Fibroblast of lung (primary cell): ENCODE measurements around the gene ESRRB. TPM values are rescaled to one million over a fixed set of nuclear protein-coding genes. Genes with fewer than 3 reads are reported as not detected.

ENCODE experiments used
- DNase-seq, 2 donors: peaks; one replicate each; pipeline versions ENCODE4 v3.0.0 to v3.0.0-alpha.2; 2010; ENCODE audit warnings: low read depth in 2 of 2
- H2AFZ ChIP-seq: 2 replicates; pipeline ENCODE4 v1.5.1; 2012; ENCODE audit warnings: low read length, control low read depth, inconsistent platforms
- H3K27ac ChIP-seq: 2 replicates; pipeline ENCODE4 v1.5.1; 2011; ENCODE audit warnings: low read length, control low read depth; ENCODE audit not compliant: insufficient read depth
- H3K27me3 ChIP-seq: 2 replicates; pipeline ENCODE4 v1.5.1; 2011; ENCODE audit warnings: mild to moderate bottlenecking, low read length; ENCODE audit not compliant: control insufficient read depth, insufficient read depth
- H3K36me3 ChIP-seq: 2 replicates; pipeline ENCODE4 v1.5.1; 2011; ENCODE audit warnings: low read length; ENCODE audit not compliant: control insufficient read depth, insufficient read depth
- H3K4me1 ChIP-seq: 2 replicates; pipeline ENCODE4 v1.5.1; 2011; ENCODE audit warnings: low read length; ENCODE audit not compliant: control insufficient read depth, insufficient read depth; ENCODE audit errors: extremely low read depth
- H3K4me2 ChIP-seq: 2 replicates; pipeline ENCODE4 v1.5.1; 2011; ENCODE audit warnings: low read length, control low read depth; ENCODE audit not compliant: insufficient read depth; ENCODE audit errors: extremely low read depth
- H3K4me3 ChIP-seq, 4 experiments: fragments of 200-600 bp in 1 of 4; sonication (generic) in 1 of 4; replicated peaks in 1 of 4; 2 replicates each; pipeline ENCODE4 v1.5.1; 2011 to 2016; ENCODE audit warnings: low read length in 4 of 4, low read depth in 3 of 4, mild to moderate bottlenecking in 3 of 4, control low read depth in 2 of 4, inconsistent platforms in 1 of 4, mixed read lengths in 1 of 4; ENCODE audit not compliant: insufficient read depth in 1 of 4; ENCODE audit errors: control extremely low read depth in 1 of 4
- H3K79me2 ChIP-seq: 2 replicates; pipeline ENCODE4 v1.5.1; 2012; ENCODE audit warnings: mild to moderate bottlenecking, low read length, inconsistent platforms; ENCODE audit not compliant: control insufficient read depth, insufficient read depth
- H3K9ac ChIP-seq: 2 replicates; pipeline ENCODE4 v1.5.1; 2011; ENCODE audit warnings: mild to moderate bottlenecking, low read length, control low read depth; ENCODE audit not compliant: insufficient read depth
- H3K9me3 ChIP-seq: 2 replicates; pipeline ENCODE4 v1.5.1; 2012; ENCODE audit warnings: low read depth, low read length; ENCODE audit not compliant: control insufficient read depth, insufficient read depth
- H4K20me1 ChIP-seq: 2 replicates; pipeline ENCODE4 v1.5.1; 2011; ENCODE audit warnings: low read length; ENCODE audit not compliant: control insufficient read depth, insufficient read depth; ENCODE audit errors: extremely low read depth
- EZH2 ChIP-seq: IDR thresholded peaks from 2 replicates; pipeline ENCODE4 v1.5.1; 2012; ENCODE audit warnings: low read length, control low read depth, mild to moderate bottlenecking; ENCODE audit errors: missing control alignments
- polyA plus RNA-seq, 2 donors: library from polyadenylated mRNA; depleted of rRNA in 1 of 2; stranded (reverse) in 1 of 2; unstranded in 1 of 2; fragments of >200 nt; gene quantifications; 2 replicates each; pipeline ENCODE4 v1.2.1, GENCODE V29; 2011 to 2012; ENCODE audit warnings: missing spikeins in 1 of 2
- total RNA-seq: library from RNA; depleted of rRNA; stranded (reverse); fragments of >200 nt; gene quantifications from 2 replicates; pipeline ENCODE4 v1.2.1, GENCODE V29; 2014
- TF ChIP-seq, protein P1 (sequence below), 2 donors: IDR thresholded peaks in 1 of 2; conservative IDR thresholded peaks in 1 of 2; 1 replicate in 1 of 2; 2 replicates in 1 of 2; pipeline ENCODE4 v1.5.1; 2011 to 2012; ENCODE audit warnings: low read length in 2 of 2, control low read depth in 1 of 2, inconsistent platforms in 1 of 2, low read depth in 1 of 2, mild to moderate bottlenecking in 1 of 2

Gene ESRRB
- total and polyA plus RNA-seq, 2 donors (not counting 1 experiment from before 2014, with no cell fraction given) = not detected

DNA sequence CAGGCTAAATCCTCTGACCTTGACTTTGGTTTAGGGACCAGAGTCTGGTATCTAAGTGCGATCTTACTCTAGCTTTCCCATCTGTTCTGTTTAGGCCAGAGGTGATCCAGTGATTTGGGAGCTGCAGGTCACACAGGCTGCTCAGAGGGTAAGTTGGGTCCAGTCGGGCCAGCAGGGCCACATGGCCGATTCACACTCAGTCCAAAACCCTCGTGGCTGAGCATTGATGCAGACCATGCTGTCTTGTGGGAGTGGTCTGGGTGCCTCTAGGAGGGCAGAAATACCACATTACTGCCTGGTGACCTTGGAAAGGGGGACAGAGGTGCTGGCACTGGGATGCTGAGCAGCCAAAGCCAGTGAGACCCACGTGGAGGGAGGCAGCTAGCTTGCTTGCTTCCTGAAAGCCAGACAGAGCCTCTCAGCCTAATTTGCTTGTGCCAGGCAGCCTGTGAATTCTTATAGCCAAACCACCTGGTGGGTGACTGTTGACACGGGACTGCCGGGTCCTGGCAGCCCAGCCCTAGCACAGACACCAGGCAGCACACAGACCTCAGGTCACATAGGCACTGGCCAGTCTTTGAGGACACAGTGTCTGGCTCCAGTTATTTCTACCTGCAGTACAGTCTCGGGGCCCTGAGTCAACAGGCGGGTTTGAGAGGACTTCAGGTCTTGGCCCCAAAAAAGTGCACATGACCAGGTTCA is 31.7 kb downstream of the ESRRB start:
- TF ChIP-seq, protein P1, sequence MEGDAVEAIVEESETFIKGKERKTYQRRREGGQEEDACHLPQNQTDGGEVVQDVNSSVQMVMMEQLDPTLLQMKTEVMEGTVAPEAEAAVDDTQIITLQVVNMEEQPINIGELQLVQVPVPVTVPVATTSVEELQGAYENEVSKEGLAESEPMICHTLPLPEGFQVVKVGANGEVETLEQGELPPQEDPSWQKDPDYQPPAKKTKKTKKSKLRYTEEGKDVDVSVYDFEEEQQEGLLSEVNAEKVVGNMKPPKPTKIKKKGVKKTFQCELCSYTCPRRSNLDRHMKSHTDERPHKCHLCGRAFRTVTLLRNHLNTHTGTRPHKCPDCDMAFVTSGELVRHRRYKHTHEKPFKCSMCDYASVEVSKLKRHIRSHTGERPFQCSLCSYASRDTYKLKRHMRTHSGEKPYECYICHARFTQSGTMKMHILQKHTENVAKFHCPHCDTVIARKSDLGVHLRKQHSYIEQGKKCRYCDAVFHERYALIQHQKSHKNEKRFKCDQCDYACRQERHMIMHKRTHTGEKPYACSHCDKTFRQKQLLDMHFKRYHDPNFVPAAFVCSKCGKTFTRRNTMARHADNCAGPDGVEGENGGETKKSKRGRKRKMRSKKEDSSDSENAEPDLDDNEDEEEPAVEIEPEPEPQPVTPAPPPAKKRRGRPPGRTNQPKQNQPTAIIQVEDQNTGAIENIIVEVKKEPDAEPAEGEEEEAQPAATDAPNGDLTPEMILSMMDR (conservative IDR thresholded peaks at IDR 0.05 in 1 of 2, IDR thresholded peaks at IDR 0.05 in 1 of 2; ENCODE audit: low read depth in 1 of 2, low read length in 2 of 2) = no peak
- TF ChIP-seq EZH2 = no peak
- no peaks in the 10 kb centered on the region for H3K4me1 ChIP-seq
- H3K4me3 ChIP-seq = no peak overlapping the region
- DNase-seq = no peak
- H3K79me2 ChIP-seq = no peaks in the 10 kb centered on the region
- H3K9ac ChIP-seq = no peak overlapping the region
- no peak overlapping the region for H2AFZ ChIP-seq
- no peaks in the 10 kb centered on the region for H3K9me3 ChIP-seq
- H3K27ac ChIP-seq = no peak overlapping the region
- H3K36me3 ChIP-seq = no peaks in the 10 kb centered on the region
- H4K20me1 ChIP-seq = no peaks in the 10 kb centered on the region
- no peaks in the 10 kb centered on the region for H3K27me3 ChIP-seq
- H3K4me2 ChIP-seq = no peak overlapping the region

DNA sequence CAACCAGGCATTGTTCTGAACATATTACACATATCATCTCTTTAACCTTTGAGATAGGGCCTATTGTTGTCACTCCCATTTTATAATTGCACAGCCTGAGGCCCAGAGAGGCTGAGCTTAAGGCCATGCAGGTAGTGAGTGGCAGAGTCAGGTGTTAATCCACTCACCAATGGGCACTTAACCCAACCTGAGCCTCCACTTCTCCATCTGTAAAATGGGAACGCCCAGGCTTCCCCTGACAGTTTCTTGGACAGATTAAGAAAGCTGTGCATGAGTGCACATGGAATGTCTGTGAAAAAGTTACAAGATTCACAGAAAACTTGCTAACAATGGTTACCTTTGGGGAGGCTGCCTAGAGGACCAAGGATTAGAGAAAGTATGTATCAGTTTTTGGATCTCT is 32.9 kb downstream of the ESRRB start:
- TF ChIP-seq, protein P1 (conservative IDR thresholded peaks at IDR 0.05 in 1 of 2, IDR thresholded peaks at IDR 0.05 in 1 of 2; ENCODE audit: low read depth in 1 of 2, low read length in 2 of 2) = no peak
- TF ChIP-seq EZH2 = no peak
- DNase-seq = no peak
- H2AFZ ChIP-seq = no peak overlapping the region

DNA sequence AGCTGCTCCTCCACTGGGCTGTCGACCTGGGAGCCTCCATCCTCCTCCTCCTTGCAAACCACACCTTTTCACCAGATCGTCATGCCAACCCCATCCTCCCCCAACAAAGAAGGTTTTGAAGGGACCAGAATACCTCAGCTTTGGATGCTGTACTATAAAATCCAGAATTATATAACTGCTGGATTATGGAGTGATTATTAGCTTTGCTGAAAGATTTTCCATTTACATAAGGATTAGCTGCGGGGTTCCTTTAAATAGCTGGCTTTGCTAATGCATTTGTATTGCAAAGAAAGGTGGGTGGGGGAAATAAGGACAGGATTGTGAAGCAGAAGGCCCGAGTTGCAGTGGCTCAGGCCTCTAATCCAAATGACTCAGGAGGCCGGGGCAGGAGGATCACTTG is 36.6 kb downstream of the ESRRB start:
- Histone ChIP-seq H3K36me3 (no peaks in the 10 kb centered on the region), H3K9me3 (no peaks in the 10 kb centered on the region), H3K4me2 (no peak overlapping the region), H2AFZ (no peak overlapping the region), H3K27me3 (peaks cover 3% of the 10 kb centered on the region), H3K27ac (no peak overlapping the region), H3K79me2 (no peaks in the 10 kb centered on the region), H3K9ac (no peak overlapping the region), H3K4me1 (no peaks in the 10 kb centered on the region), H4K20me1 (no peaks in the 10 kb centered on the region), H3K4me3 (no peak overlapping the region)
- DNase-seq = no peak
- TF ChIP-seq, protein P1 (conservative IDR thresholded peaks at IDR 0.05 in 1 of 2, IDR thresholded peaks at IDR 0.05 in 1 of 2; ENCODE audit: low read depth in 1 of 2, low read length in 2 of 2) = no peak
- no peak for TF ChIP-seq EZH2

More for the DNA sequence above, 32.9 kb downstream of the ESRRB start:
- Histone ChIP-seq H3K4me3 (no peak overlapping the region), H3K9ac (no peak overlapping the region), H3K27me3 (peaks cover 3% of the 10 kb centered on the region), H3K4me1 (no peaks in the 10 kb centered on the region), H3K36me3 (no peaks in the 10 kb centered on the region), H3K9me3 (no peaks in the 10 kb centered on the region), H4K20me1 (no peaks in the 10 kb centered on the region), H3K27ac (no peak overlapping the region), H3K79me2 (no peaks in the 10 kb centered on the region), H3K4me2 (no peak overlapping the region)
